A549 (cell line): ENCODE data around the gene SDE2. TPM values are rescaled to one million over a fixed set of nuclear protein-coding genes. Genes with fewer than 3 reads are reported as not detected.

Experiments
- ATAC-seq, 2 experiments: fragments of 200-7000 bp in 1 of 2; fragments of >200 bp in 1 of 2; cut with Nextera tagmentation in 1 of 2; cut with Tn5 transposase in 1 of 2; 3 replicates each; pipeline versions ENCODE4 v1.8.0 to v1.9.1; 2018 to 2020; ENCODE audit warnings: mild to moderate bottlenecking in 1 of 2, moderate library complexity in 1 of 2
- CTCF ChIA-PET: fragments of 300-600 bp; sonication (Branson Sonifier 250); formaldehyde crosslinking; extraction: SDS; loops from one replicate; lab custom pipeline; 2021; ENCODE audit warnings: antibody characterized with exemption, inconsistent platforms; lab: Yijun Ruan, JAX
- POLR2A ChIA-PET: fragments of 350-600 bp; formaldehyde crosslinking; extraction: SDS; loops from one replicate; lab custom pipeline; 2021; ENCODE audit warnings: antibody characterized with exemption, inconsistent platforms; lab: Yijun Ruan, JAX
- DNase-seq, 2 experiments: peaks; one replicate each; pipeline versions ENCODE4 v3.0.0 to v3.0.0-alpha.2; 2011 to 2016; ENCODE audit warnings: low read depth in 1 of 2, low spot score in 1 of 2
- FAIRE-seq: peaks from 2 replicates; lab custom pipeline; 2011; peaks lifted over from hg19 to GRCh38; lab: Jason Lieb, UNC
- H3K27ac ChIP-seq, 2 experiments: fragments of >200 bp; sonication (Bioruptor Twin); formaldehyde crosslinking; 3 replicates each; pipeline ENCODE4 v1.5.1; 2016 to 2017
- H3K4me1 ChIP-seq: fragments of >200 bp; sonication (Bioruptor Twin); formaldehyde crosslinking; 3 replicates; pipeline ENCODE4 v1.6.1; 2016
- H3K4me2 ChIP-seq: fragments of >200 bp; sonication (Bioruptor Twin); formaldehyde crosslinking; 3 replicates; pipeline ENCODE4 v1.6.1; 2016
- H3K4me3 ChIP-seq: fragments of >200 bp; sonication (Bioruptor Twin); formaldehyde crosslinking; 3 replicates; pipeline ENCODE4 v1.5.1; 2016
- H3K9me3 ChIP-seq: fragments of >200 bp; sonication (Bioruptor Twin); formaldehyde crosslinking; 3 replicates; pipeline ENCODE4 v1.6.1; 2016
- ATOH8 ChIP-seq: fragments of 250-450 bp; sonication (Bioruptor Pico); IDR thresholded peaks from 2 replicates; pipeline ENCODE4 v1.5.0; 2020; ENCODE audit warnings: low read depth, mild to moderate bottlenecking, moderate library complexity
- BHLHE40 ChIP-seq: IDR thresholded peaks from 2 replicates; pipeline ENCODE4 v1.6.1; 2012; ENCODE audit warnings: low read depth, low read length, inconsistent platforms
- CBX8 ChIP-seq: fragments of 200-600 bp; sonication (generic); IDR thresholded peaks from 2 replicates; pipeline ENCODE4 v1.6.1; 2016
- CTCF ChIP-seq: fragments of >200 bp; sonication (Bioruptor Twin); formaldehyde crosslinking; IDR thresholded peaks from 3 replicates; pipeline ENCODE4 v1.5.1; 2016
- EHMT2 ChIP-seq: fragments of 200-600 bp; sonication (generic); IDR thresholded peaks from 2 replicates; pipeline ENCODE4 v1.6.1; 2016; ENCODE audit warnings: antibody characterized with exemption, low read depth, mild to moderate bottlenecking, moderate library complexity
- GATA3 ChIP-seq: IDR thresholded peaks from 2 replicates; pipeline ENCODE4 v1.6.1; 2012; ENCODE audit warnings: borderline replicate concordance
- HES2 ChIP-seq: fragments of >200 bp; sonication (Bioruptor Twin); formaldehyde crosslinking; IDR thresholded peaks from 2 replicates; pipeline ENCODE4 v1.6.1; 2016
- JUNB ChIP-seq: fragments of >200 bp; sonication (Bioruptor Twin); formaldehyde crosslinking; IDR thresholded peaks from 2 replicates; pipeline ENCODE4 v1.6.1; 2016
- KDM1A ChIP-seq: fragments of 200-600 bp; sonication (generic); IDR thresholded peaks from 2 replicates; pipeline ENCODE4 v1.6.1; 2016; ENCODE audit warnings: low read depth, mild to moderate bottlenecking
- KDM5A ChIP-seq: fragments of 200-600 bp; sonication (generic); IDR thresholded peaks from 2 replicates; pipeline ENCODE4 v1.6.1; 2016; ENCODE audit warnings: antibody characterized with exemption, mild to moderate bottlenecking
- MAX ChIP-seq: IDR thresholded peaks from 2 replicates; pipeline ENCODE4 v1.6.1; 2012
- MAZ ChIP-seq: fragments of 150-350 bp; IDR thresholded peaks from 2 replicates; pipeline ENCODE4 v1.6.1; 2014; ENCODE audit warnings: antibody characterized with exemption, low read depth, low read length, borderline replicate concordance
- PBX3 ChIP-seq: IDR thresholded peaks from 2 replicates; pipeline ENCODE4 v1.6.1; 2012
- PHF8 ChIP-seq: fragments of 200-600 bp; sonication (generic); IDR thresholded peaks from 2 replicates; pipeline ENCODE4 v1.6.1; 2016; ENCODE audit warnings: low read depth, mild to moderate bottlenecking, antibody characterized with exemption, moderate library complexity, borderline replicate concordance
- RCOR1 ChIP-seq: fragments of 150-350 bp; IDR thresholded peaks from 2 replicates; pipeline ENCODE4 v1.6.1; 2014; ENCODE audit warnings: antibody characterized with exemption, low read length, low read depth
- RFX5 ChIP-seq: fragments of 450-650 bp; IDR thresholded peaks from 2 replicates; pipeline ENCODE4 v1.7.1; 2014; ENCODE audit warnings: antibody characterized with exemption, mild to moderate bottlenecking, moderate library complexity
- SMC3 ChIP-seq: fragments of >200 bp; sonication (Bioruptor Twin); formaldehyde crosslinking; IDR thresholded peaks from 3 replicates; pipeline ENCODE4 v1.6.1; 2018; ENCODE audit warnings: inconsistent platforms
- SREBF2 ChIP-seq: fragments of 450-650 bp; IDR thresholded peaks from 2 replicates; pipeline ENCODE4 v1.6.1; 2014; ENCODE audit warnings: mild to moderate bottlenecking, moderate library complexity
- ZC3H11A ChIP-seq: fragments of 450-650 bp; IDR thresholded peaks from 2 replicates; pipeline ENCODE4 v1.6.1; 2014; ENCODE audit warnings: antibody characterized with exemption, mild to moderate bottlenecking
- ZSCAN20 ChIP-seq: fragments of 250-450 bp; sonication (Bioruptor Pico); IDR thresholded peaks from 2 replicates; pipeline ENCODE4 v1.8.0; 2022; ENCODE audit warnings: mild to moderate bottlenecking, moderate library complexity
- WGBS: methylation state at CpG from one replicate; pipeline ENCODE4 v1.1.6; 2017; ENCODE audit errors: missing lambda C conversion rate; 5-methylcytosine and 5-hydroxymethylcytosine counted together
- polyA plus RNA-seq, 4 experiments: library from polyadenylated mRNA; depleted of rRNA in 3 of 4; stranded (reverse); fragments of >200 nt; fragmentation: RNase III in 1 of 4; extraction: RNeasy Plus Mini Kit Qiagen cat#74134 plus additional on column Dnase treatment in 1 of 4; gene quantifications; 2 replicates in 3 of 4; 3 replicates in 1 of 4; pipeline ENCODE4 v1.2.3, GENCODE V29; 2011 to 2017

The SDE2 gene
- polyA plus RNA-seq, 2 of the 4 experiments (the other 2 are of a cell fraction): 9.2 to 24.8 TPM

GRCh38 chr1:226047495-226047894, 48.4 kb upstream of the SDE2 start:
- Histone ChIP-seq H3K4me2 (peak overlapping the region; percentile 24), H3K9me3 (no peaks in the 10 kb centered on the region), H3K4me3 (no peak overlapping the region), H3K27ac (peak overlapping the region; percentile 44 to 60; a peak in 4 of 6 replicates), H3K4me1 (peaks cover 19% of the 10 kb centered on the region)
- FAIRE-seq (no peak), ATAC-seq (peak in 1 of 2 experiments; percentile 46; a peak in 4 of 6 replicates), DNase-seq (no peak)
- 5% methylated on average over 1 of the region's 1 CpG for WGBS
- POLR2A ChIA-PET: interaction anchor here (1.8 to 3.0 kb wide), 2 partner anchors 15 to 48 kb away, joined by 4 to 19 read pairs; partner anchors contain the start of genes H3-3A and SDE2
- CTCF ChIA-PET: interaction anchor here (1.2 kb wide), 1 partner anchor 18 kb away, joined by 3 read pairs; no protein-coding TSS in a partner anchor
- no peak for TF ChIP-seq SREBF2
- no peak for TF ChIP-seq PHF8
- TF ChIP-seq CBX8: no peak
- no peak for TF ChIP-seq GATA3
- no peak for TF ChIP-seq KDM5A
- no peak for TF ChIP-seq ZSCAN20 (CRISPR knock-in tag)
- TF ChIP-seq SMC3: no peak
- no peak for TF ChIP-seq JUNB
- no peak for TF ChIP-seq ATOH8 (CRISPR knock-in tag)

GRCh38 chr1:226046240-226046639, 47.1 kb upstream of the SDE2 start:
- peak overlapping the region; percentile 24 for H3K4me2 ChIP-seq

More at GRCh38 chr1:226046240-226046639, 47.1 kb upstream of the SDE2 start:
- ATAC-seq: peak; percentile 40 to 73; a peak in 4 of 6 replicates
- CTCF ChIA-PET: interaction anchor here (1.2 kb wide), 1 partner anchor 19 kb away, joined by 5 read pairs; no protein-coding TSS in a partner anchor
- Histone ChIP-seq H3K9me3 (no peaks in the 10 kb centered on the region), H3K4me1 (peaks cover 19% of the 10 kb centered on the region), H3K27ac (peak overlapping the region; percentile 44 to 60; a peak in 2 of 6 replicates)
- 66% methylated on average over 6 of the region's 6 CpGs for WGBS
- POLR2A ChIA-PET: interaction anchor here (3.0 kb wide), 1 partner anchor 16 kb away, joined by 19 read pairs; the partner anchor contains the start of gene H3-3A
- TF ChIP-seq KDM1A (no peak), SMC3 (no peak), ZC3H11A (no peak), PBX3 (no peak), SREBF2 (no peak), JUNB (no peak), RFX5 (no peak), EHMT2 (no peak), CTCF (no peak), HES2 (no peak), BHLHE40 (no peak), MAZ (no peak), MAX (no peak), RCOR1 (no peak)
- TF ChIP-seq, all 56 proteins: peak for 0
- FAIRE-seq (no peak), DNase-seq (peak in 1 of 2 experiments; percentile 46)
- H3K4me3 ChIP-seq: no peak overlapping the region
